NCI-H187 (cell line): ENCODE data around the gene BMX.

Experiments used
- DNase-seq, 2 experiments: peaks; one replicate each; lab custom pipeline; 2025; lab: John Stamatoyannopoulos, UW

Gene BMX

DNA sequence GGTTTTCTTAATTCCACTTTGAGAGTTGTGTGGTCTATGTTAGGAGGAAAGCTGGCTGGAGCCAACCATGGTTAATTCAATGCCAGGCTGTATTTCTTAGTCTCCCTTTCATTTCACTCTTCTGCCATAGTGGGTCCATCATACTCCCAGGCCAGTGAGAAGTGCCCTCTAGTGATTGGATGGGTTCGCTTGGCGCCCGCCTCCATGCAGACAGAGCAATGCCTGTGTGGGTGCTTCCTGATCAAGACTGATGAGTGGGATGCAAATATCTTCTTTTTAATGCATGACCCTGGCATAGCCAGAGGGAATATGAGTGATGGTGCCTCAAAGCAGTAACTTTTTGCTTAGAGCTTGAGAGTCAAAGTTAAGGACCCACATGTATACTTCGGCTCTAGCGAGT is 6.4 kb downstream of the BMX start:
- DNase-seq = no peak

DNA sequence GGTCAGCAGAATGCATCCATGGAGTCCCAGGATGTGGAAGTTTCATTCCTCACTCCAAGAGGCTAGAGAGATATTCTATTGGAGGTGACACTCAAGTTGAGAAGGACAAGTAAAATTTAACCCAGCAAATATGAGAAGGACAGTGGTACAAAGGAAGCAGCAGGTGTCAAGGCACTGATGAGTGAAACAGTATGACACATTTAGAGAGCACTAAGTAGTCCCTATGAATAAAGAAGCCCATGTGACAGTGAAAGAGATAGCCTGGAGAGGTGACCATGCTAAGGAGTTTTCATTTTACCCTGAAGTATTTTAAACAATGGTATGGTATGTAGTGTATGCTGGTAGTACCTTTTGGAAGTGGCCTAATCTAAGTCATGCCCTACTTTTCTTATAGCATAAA is 9.2 kb downstream of the BMX start:
- no peak for DNase-seq

DNA sequence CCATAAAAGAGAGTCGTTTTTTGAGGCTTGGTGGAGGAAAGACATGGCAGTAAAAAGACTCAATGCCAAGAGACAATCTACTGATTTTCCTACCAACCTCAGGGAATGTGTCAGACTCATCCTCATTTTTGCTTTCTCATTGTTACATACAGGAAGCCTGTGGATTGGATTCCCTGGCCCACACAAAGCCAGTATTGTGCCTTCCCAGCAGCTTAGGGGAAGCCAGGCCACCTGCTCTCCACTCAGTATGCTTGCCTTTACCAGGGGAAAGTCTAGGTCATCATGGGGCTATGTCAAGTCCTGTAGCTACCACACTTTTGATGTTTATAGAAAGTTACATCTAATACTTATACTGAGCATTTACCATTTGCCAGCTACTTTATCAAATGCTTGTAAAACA is 11.0 kb downstream of the BMX start:
- no peak for DNase-seq

DNA sequence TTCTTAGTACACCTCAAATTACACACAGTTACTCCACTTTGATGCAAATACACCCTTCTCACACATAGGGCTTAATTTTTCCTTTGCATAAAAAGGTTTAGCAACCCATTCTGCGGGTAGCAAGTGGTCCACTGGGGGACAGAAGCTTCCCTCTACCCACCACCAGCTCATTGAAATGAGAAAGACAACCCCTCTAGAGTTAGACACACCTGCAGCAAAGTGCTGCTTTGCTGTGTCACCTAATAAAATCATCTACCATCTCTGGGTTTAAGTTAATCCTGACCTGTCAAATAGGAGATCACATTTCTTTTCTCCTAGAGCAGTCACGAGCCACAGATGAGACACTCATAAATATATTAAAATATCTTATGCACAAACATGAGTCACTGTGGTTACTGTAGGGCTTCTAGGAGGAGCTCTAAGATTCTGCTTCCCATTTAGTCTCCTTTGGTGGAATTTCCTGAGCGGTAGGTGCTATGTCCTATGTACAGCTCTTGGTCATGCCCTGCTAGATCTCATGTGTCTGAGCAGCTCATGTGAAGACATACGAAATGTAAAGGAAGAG is 11.9 kb downstream of the BMX start:
- DNase-seq = no peak

DNA sequence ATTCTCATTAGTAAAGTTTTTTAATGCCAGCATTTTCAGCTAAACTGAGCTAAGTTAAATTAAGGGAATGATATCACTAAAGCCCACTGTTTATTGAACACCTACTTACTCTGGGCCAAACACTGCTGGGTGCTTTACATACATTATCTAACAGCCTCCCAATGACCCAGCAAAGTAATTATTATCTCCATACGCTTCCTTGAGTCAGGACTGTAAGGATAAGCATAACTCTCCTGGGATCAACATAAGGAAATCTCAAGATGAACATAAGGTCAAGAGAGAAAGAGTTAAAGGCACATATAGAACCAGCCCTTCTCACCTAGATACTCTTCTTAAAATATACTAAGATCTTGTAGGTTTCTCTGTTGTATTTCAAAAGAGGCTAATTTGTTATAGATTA is 13.7 kb downstream of the BMX start:
- DNase-seq = no peak

DNA sequence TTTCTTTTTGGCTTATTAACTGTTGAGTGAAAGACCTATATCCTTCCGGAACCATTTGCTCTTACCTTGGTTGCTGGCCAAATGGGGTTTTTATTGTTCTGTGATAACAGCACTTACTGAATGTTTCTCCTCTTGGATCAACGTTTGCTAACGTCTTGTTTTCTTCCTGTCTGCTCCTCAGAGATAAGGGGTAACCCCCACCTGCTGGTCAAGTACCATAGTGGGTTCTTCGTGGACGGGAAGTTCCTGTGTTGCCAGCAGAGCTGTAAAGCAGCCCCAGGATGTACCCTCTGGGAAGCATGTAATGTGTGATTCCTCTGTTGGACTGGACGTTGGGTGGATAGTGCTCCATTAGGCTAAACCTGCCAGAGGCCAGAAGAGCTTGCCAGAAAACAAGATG is 15.3 kb downstream of the BMX start:
- no peak for DNase-seq

DNA sequence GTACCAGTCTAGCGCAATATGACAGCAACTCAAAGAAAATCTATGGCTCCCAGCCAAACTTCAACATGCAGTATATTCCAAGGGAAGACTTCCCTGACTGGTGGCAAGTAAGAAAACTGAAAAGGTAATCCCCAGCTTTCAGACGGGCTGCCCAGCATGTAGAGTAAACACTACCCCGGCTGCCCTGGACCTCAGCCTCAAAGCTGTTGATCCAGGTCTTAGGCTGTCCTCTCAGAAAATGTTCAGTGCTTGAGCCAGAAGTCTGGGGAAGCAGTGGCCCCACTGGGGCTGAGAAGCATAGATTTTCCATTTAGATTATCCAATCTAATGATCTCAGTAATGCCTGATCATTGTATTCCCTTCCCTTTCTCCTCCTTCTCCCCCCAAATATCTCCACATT is 21.9 kb downstream of the BMX start:
- DNase-seq = no peak

DNA sequence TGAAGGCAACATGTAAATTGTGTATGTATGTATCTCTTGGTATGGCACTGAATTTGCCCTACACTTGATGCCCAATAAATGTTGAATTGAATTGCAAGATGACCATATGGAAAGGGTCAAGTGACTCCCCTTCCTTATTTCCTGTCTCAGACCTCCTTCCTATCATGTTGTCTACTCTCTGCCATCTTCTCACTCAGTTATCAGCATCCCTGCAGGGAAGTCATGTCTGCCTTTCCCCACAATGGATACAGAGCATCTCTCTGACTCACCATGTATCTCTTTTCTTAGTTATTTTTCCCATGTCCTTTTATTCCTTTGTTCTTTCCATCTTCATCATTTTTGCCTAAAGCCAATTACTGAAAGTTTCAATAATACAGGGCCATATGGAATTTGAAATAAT is 22.5 kb downstream of the BMX start:
- DNase-seq = no peak

DNA sequence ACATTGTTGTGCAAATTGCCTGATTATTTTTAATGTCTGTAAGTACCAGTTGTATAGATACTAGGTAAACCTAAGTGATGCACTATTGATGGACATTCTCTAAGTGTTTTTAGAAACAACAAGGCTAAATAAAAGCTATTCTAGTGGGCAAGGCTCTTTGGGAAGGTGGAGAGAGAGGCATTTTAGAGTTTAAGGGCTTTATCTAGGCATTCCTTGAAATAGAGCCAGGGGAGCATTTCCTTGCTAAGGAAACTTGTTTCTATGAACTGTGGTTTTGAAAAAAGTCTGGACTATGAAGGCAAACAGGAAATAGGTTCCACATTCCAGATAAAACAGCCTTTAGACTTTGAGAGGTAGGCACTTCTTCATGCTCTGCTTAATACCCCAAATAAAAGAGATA is 23.8 kb downstream of the BMX start:
- DNase-seq = no peak

DNA sequence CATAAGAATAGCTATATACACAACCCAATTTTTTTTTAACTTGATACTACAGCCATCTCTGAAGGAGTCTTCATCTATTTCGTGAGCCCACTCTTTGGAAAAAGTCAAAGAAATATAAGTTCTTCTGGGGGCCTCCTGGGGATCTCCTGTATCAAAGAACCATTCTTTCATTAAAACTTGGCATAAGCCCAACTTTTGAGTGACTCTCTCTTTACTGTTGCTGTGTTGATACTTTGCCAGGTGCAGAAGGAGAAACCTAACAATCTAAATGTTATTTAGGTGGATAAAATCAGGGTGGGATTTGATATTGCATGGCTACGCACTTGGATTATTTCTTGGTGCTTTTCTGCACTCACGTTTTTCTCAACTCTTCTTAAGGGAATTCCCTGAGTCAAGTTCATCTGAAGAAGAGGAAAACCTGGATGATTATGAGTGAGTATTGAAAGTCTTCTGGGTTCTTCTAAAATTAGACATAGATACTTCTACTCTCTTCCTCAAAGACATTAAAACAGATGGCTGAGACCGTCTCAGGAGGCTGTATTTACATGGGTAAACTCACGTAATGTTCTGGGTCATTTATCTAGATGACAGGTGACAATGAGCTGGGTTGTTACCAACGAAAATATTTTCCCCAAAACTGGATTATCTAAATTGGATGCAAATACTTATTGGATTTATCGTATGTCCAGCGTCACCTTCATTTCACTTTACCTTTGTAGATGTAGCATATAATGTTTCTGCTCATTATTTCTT is 25.2 kb downstream of the BMX start:
- DNase-seq = peak in 1 of 2 experiments; percentile 2

DNA sequence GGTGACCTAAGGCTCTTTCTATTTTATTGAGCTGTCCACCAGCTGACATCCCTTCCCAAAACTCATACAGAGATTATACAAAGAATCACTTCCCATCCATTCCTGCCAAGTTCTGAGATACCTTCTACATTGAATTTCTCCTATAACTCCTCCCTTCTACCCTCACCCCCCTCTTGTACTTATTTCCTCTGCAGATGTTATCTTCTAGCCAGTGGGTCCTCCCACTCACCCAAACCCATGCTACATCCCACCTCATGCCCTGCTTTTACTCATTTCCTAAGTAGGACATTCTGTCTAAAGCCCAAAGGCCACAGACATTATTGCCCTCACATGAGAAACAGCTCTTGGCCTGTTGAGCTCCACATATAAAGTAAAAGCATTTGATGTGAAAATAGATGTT is 28.6 kb downstream of the BMX start:
- DNase-seq = no peak

DNA sequence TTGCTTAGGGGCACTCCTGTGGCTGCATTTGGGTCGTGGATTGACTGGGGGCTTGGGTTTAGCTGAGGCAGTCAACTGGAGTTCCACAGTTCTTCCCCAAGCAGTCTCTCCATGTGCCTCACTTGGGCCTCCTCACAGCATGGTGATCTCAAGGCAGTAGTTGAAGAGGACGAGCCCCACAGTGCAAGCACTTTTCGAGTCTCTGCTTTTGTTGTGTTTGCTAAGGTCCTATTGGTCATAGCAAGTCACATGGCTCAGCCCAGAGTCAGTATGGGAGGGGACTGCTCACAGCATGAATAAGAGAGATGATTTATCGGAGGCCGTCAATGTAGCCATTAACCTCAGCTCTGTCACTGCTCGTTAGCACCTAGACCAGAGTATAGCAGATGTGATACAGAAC is 29.7 kb downstream of the BMX start:
- no peak for DNase-seq

DNA sequence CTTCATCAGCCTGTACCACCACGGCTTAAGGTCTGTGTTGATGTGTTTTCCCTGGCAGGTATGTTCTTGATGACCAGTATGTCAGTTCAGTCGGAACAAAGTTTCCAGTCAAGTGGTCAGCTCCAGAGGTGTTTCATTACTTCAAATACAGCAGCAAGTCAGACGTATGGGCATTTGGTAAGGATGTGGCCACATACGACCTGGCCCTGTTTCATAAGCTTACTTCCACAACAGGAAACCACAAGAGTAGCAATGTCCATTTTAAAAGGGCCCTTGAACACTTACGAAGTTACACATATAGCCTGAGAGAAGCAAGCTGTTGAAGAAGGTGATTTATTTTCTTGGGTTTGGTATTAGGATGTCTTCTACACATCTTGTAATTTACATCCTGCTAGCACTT is 46.1 kb downstream of the BMX start:
- DNase-seq = no peak

DNA sequence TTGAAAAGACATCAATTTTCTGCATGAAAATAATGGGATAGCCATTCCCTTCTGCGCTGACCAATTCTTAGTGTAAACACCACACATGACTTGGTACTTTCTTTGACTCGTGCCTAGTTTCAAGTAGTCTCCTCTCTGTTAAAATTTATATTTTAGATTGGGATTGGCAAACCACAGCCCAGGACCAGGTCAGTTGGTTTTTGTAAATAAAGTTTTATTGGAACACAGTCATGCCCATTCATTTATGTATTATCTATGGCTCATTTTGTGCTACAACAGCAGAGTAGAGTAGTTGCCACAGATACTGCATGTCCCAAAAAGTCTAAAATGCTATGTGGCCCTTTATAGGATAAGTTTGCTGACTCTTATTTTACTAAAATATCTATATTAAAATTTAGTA is 46.7 kb downstream of the BMX start:
- no peak for DNase-seq

DNA sequence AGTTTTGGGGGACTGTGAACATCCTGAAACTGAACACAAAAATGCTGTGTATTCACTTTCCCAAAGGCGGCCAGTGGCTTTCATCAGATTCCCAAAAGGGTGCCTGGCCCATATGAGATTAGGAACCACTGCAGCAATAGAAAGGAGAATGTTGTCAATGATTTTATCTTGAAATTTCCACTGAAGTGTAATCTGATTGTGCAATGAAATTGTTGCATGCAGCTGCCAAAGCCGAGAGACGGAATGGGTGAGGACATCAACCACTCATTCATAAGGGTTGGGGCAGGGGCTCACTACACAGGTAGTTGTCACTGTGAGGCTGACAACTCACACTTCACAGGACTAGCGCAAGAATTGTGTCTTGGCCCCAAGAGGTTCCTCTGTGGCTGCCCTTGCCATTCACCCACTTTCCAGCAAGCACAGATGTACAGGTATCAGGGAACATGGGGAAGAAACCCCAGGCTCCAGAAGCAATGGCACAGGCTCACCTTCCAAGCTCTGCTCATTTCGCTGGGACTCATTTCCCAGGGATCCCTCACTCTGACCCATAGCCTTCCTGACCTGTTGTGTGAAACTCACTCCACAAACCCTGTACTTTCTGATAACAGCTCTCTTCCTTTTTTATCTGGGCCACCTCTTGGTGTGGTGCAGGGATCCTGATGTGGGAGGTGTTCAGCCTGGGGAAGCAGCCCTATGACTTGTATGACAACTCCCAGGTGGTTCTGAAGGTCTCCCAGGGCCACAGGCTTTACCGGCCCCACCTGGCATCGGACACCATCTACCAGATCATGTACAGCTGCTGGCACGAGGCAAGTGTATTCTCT is 48.8 kb downstream of the BMX start:
- no peak for DNase-seq

DNA sequence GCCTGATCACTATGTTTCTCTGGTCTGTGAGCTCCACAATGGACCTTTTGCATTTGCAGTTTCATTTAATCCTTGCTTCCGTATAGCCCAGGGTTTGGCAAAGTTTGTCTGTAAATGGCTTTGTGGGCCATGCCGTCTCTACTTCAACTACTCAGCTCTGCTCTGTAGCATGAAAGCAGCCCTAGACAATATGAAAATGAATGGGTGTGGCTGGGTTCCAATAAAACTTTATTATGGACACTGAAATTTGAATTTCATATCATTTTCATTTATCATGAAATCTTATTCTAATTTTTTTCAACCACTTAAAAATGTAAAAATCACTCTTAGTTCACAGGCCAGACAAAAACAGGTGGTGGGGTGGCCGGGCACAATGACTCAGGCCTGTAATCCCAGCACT is 58.6 kb downstream of the BMX start:
- no peak for DNase-seq

DNA sequence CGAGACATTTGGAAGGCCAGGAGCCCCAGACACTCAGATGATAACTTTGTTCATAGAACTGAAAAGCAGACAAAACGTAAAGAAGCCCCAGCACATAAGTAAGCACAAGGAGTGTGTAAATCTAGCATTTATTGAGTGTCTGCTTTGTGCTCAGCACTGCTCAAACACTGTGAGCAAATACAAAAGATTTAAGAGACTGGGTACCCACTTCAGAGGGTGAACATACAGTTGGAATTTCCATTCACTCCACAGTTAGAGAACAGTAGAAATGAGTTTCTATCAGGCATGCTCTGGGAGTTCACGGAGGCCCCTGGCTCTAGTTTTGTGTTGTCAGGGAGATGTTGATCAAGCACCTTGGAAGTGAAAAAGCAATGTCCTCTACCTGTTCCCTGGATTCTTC is 60.3 kb downstream of the BMX start:
- DNase-seq = no peak

DNA sequence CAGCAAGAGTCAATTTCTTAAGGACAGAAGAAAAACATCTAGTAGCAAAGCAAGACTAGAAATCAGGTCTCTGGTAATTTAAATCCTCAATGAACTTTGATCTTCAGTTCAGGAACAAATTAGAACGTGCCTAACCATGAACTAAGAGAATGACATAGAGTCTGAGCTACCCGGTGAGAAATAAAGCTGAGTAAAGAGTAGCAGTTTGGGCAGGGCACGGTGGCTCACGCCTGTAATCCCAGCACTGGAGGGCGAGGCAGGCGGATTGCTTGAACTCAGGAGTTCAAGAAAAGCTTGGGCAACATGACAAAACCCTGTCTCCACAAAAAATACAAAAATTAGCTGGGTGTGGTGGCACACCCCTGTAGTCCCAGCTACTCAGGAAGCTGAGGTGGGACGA is 62.4 kb downstream of the BMX start:
- no peak for DNase-seq

DNA sequence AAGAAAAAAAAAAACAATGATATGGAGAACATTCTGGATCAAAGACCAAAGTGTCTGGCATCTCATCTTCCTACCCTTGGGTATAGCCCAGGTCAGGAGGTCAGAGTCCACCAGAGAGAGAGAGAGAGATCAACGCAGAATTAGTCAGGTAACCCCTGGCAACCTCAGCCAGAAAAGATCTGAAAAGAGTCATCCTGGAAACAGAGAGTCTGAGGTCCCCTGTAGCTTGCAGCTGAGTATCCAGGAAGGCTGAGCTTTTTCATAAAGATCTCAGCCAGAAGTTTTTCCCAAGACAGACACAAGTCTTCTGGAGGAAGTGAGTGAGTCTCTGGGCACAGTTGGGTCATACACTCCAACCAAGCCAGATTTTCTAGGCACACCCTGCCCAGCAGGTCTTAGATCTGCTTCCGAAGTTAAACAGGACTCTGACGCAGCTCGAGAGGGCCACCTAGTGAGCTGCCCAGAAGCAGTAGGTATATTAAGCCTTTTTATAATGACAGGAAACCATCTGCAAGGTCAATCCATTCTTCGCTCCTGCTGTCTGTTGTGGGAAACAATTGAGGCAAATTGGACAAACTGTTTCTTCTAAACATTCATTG is 64.5 kb downstream of the BMX start:
- DNase-seq = no peak

DNA sequence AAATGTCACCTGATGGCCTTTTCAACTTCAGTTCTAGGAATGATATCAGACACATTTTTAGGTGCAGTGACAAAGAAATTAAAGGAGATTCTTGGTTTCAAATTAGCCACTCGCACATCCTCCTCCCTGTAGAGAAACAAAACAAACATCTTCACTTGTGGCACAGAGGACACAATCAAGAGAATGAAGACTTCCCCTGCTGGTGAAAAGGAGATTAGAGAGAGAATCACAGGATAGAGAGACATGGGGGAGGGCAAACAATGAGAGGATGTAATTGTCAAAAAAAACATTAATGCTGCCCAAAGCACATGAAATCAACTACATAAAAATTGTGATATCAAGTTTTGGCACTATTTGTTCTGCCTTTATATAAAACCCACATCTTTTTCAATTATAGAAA is 65.6 kb downstream of the BMX start:
- DNase-seq = no peak

DNA sequence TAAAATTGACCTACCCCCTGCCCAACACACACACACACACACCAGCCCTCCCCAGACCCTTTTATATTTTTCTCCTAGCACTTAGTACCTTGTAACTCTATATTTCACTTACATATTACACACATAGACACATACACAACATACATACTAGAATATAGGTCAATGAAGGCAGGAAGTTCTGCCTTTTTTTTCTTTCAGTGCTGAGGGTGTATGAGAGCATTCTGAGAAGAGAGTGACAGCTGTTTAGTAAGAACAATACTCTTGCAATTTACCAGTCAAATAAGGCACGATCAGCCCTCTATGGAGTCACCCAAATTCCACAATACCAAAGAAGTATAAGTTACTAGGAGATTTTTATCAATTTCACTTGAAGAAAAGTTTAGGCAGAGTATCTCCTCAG is 66.7 kb downstream of the BMX start:
- DNase-seq = no peak

DNA sequence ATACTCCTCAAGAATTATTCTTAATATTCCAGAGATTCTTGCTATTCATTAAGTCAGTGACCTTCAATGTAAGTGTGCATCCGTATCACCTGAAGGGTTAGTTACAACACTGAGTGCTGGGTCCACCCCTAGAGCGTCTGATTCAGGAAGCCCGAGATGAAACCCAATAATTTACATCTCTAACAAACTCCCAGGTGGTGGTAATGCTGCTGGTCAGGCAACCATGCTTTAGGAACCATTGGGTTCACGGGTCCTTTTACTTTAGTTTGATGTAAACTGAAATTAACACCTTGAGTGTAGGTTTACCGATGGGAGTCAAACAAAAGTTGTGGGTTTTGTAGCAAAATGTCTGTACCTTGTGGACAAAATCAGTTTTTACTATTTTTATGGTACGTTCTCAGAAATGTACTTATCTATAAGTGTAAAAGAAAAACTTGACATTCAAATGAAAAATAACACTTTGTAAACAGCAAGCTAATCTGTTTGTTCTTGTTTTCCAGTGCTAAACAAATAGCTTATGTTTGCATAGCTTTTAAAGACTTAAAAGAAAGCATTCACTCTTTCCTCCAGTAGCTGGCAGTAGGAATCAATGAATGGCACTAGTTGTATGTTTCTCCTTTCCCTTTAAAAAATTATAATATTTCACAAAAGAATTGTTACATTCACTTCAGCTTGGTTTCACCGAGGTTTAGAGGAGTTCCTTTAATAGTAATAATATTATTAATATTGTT is 67.4 kb downstream of the BMX start:
- no peak for DNase-seq
